ENCODE results near the gene NCKAP1.
A peak's percentile ranks its signal among the peaks of the same experiment; 100 is the strongest.
"Not testable (repeated sequence)": the region's sequence is repeated elsewhere in the genome, so short reads cannot be mapped to it uniquely, and the experiment has no call there.

The NCKAP1 gene

DNA sequence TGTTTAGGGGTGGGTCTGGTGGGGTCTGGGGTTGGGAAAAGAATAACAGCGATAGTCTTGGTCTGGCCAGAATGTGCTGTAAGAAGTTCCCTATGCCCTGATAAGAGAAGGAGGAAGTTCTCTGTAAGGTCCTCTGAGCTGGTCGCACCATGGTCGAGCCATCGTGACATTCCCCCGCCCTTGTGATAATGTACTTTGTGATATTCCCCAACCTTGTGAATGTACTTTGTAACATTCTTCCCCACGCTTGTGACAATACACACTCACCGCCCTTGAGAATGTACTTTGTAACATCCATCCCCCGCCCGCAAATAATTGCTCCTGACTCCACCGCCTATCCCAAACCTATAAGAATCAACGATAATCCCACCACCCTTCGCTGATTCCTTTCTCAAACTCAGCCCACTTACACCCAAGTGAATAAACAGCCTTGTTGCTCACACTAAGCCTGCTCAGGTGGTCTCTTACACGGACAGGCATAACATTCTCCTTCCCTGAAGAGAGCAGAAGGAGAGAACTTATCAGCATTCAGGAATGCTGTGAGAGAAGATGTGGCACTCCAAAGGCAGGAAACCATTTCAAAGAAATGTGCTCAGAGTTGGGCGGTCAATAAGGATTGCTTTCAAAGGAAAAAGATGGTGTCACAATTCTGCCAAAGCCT, 22.4 kb upstream of the NCKAP1 start:
- Histone ChIP-seq H3K4me1 (ENCODE audit: control insufficient read depth, insufficient read depth, low read length) (peaks cover 19% of the 10 kb centered on the region), H3K9me3 (replicated peaks; ENCODE audit: low read length) (no peaks in the 10 kb centered on the region), H3K27me3 (ENCODE audit: control insufficient read depth, insufficient read depth, low read length) (no peaks in the 10 kb centered on the region), H3K4me3 (ENCODE audit: low read length) (no peak overlapping the region), H3K9ac (ENCODE audit: low read depth, low read length) (no peak overlapping the region), H3K36me3 (ENCODE audit: insufficient read depth, low read length) (no peaks in the 10 kb centered on the region), H3K4me2 (ENCODE audit: low read length) (no peak overlapping the region)

GRCh38 chr2:183059561-183059960, 21.3 kb upstream of the NCKAP1 start:
- H3K36me3 ChIP-seq (ENCODE audit: insufficient read depth, low read length): no peaks in the 10 kb centered on the region
- peak overlapping the region; percentile 37 for H3K4me2 ChIP-seq (ENCODE audit: low read length)
- no peaks in the 10 kb centered on the region for H3K9me3 ChIP-seq (replicated peaks; ENCODE audit: low read length)
- H3K4me3 ChIP-seq (ENCODE audit: low read length): no peak overlapping the region
- H3K4me1 ChIP-seq (ENCODE audit: control insufficient read depth, insufficient read depth, low read length): peaks cover 19% of the 10 kb centered on the region
- H3K9ac ChIP-seq (ENCODE audit: low read depth, low read length): no peak overlapping the region
- H3K27me3 ChIP-seq (ENCODE audit: control insufficient read depth, insufficient read depth, low read length): no peaks in the 10 kb centered on the region

- Histone ChIP-seq H3K9me3 (replicated peaks; ENCODE audit: low read length) (no peaks in the 10 kb centered on the region), H3K4me3 (ENCODE audit: low read length) (no peak overlapping the region), H3K4me2 (ENCODE audit: low read length) (no peak overlapping the region), H3K27me3 (ENCODE audit: control insufficient read depth, insufficient read depth, low read length) (no peaks in the 10 kb centered on the region), H3K9ac (ENCODE audit: low read depth, low read length) (no peak overlapping the region), H3K36me3 (ENCODE audit: insufficient read depth, low read length) (no peaks in the 10 kb centered on the region), H3K4me1 (ENCODE audit: control insufficient read depth, insufficient read depth, low read length) (peaks cover 11% of the 10 kb centered on the region)
Measured at GRCh38 chr2:183057333-183057985, 19.2 kb upstream of the NCKAP1 start.

- Histone ChIP-seq H3K9me3 (replicated peaks; ENCODE audit: low read length) (no peaks in the 10 kb centered on the region), H3K36me3 (ENCODE audit: insufficient read depth, low read length) (no peaks in the 10 kb centered on the region)
Measured at GRCh38 chr2:183049420-183049819, 11.2 kb upstream of the NCKAP1 start.

DNA sequence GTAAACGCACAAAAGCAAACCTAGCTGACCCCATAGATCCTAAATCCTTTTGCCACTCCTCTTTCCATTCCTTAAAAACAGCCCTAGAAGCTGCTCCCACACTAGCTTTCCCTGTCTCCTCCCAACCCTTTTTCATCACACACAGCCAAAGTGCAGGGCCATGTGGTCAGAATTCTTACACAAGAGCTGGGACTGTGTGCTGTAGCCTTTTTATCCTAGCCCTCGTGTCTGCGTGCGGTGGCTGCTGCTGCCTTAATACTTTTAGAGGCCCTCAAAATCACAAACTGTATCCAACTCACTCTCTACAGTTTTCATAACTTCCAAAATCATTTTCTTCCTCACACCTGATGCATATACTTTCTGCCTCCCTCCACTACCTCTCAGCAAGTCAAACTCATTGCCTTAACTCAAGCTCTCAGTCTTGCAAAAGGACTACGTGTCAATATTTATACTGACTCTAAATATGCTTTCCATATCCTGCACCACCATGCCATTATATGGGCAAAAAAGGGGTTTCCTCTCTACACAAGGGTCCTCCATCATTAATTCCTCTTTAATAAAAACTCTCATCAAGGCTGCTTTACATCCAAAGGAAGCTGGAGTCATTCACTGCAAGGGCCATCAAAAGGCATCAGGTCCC, 9.3 kb upstream of the NCKAP1 start:
- H3K27me3 ChIP-seq (ENCODE audit: control insufficient read depth, insufficient read depth, low read length); H3K4me3 ChIP-seq (ENCODE audit: low read length); H3K4me1 ChIP-seq (ENCODE audit: control insufficient read depth, insufficient read depth, low read length); H3K4me2 ChIP-seq (ENCODE audit: low read length); H3K36me3 ChIP-seq (ENCODE audit: insufficient read depth, low read length); H3K9ac ChIP-seq (ENCODE audit: low read depth, low read length); H3K9me3 ChIP-seq (replicated peaks; ENCODE audit: low read length): not testable (repeated sequence)

More at GRCh38 chr2:183049420-183049819, 11.2 kb upstream of the NCKAP1 start:
- H3K27me3 ChIP-seq (ENCODE audit: control insufficient read depth, insufficient read depth, low read length): peaks cover 5% of the 10 kb centered on the region
- H3K4me3 ChIP-seq (ENCODE audit: low read length): no peak overlapping the region
- H3K4me1 ChIP-seq (ENCODE audit: control insufficient read depth, insufficient read depth, low read length): no peaks in the 10 kb centered on the region
- H3K9ac ChIP-seq (ENCODE audit: low read depth, low read length): no peak overlapping the region
- no peak overlapping the region for H3K4me2 ChIP-seq (ENCODE audit: low read length)

GRCh38 chr2:183043580-183043979, 5.3 kb upstream of the NCKAP1 start:
- H3K9me3 ChIP-seq (replicated peaks; ENCODE audit: low read length); H3K4me2 ChIP-seq (ENCODE audit: low read length); H3K4me1 ChIP-seq (ENCODE audit: control insufficient read depth, insufficient read depth, low read length); H3K27me3 ChIP-seq (ENCODE audit: control insufficient read depth, insufficient read depth, low read length); H3K36me3 ChIP-seq (ENCODE audit: insufficient read depth, low read length); H3K9ac ChIP-seq (ENCODE audit: low read depth, low read length); H3K4me3 ChIP-seq (ENCODE audit: low read length): not testable (repeated sequence)

- no peak overlapping the region for H3K9ac ChIP-seq (ENCODE audit: low read depth, low read length)
- H3K4me1 ChIP-seq (ENCODE audit: control insufficient read depth, insufficient read depth, low read length): peaks cover 2% of the 10 kb centered on the region
- H3K36me3 ChIP-seq (ENCODE audit: insufficient read depth, low read length): no peaks in the 10 kb centered on the region
- H3K4me3 ChIP-seq (ENCODE audit: low read length): no peak overlapping the region
- no peak overlapping the region for H3K4me2 ChIP-seq (ENCODE audit: low read length)
- H3K27me3 ChIP-seq (ENCODE audit: control insufficient read depth, insufficient read depth, low read length): no peaks in the 10 kb centered on the region
- H3K9me3 ChIP-seq (replicated peaks; ENCODE audit: low read length): no peaks in the 10 kb centered on the region
Measured at GRCh38 chr2:183040604-183041003, 2.3 kb upstream of the NCKAP1 start.

DNA sequence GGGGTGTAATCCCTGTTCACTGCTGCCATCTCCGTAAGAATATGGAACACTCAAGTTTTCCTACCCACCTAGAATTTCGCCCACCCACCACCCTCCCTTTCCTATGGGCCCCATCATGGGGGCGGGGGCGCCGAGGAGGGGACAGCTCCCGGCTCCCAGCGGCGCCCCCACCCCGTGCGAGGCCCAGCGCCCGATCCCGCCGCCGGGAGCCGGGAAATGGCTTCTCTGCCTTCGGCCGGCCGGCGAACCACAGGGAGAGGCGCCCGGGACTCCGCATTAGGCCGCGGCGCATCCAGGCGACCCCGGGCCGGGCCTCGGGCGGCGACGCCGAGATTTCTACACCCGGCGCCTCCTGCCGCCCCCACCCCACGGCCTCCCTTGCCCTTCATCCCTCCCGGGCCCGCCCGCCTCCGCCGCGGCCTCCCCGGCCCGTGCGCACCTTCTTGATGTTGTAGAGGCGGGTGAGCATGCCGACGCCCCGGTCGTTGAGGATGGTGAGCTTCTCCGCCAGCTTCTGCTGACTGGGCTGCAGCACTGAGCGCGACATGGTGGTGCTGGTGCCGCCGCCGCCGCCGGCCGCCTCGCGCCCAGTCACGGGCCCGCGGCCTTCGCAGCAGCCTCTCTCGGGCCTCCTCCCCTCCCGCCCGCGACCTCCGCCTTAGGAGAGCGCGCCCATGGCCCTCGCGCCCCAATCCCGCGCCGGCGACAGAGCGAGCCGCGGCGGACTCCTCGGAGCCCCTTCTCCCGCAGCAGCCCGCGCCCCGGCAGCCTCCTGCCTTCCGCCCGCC, 510 bp downstream of the NCKAP1 start:
- H3K27me3 ChIP-seq (ENCODE audit: control insufficient read depth, insufficient read depth, low read length): no peaks in the 10 kb centered on the region

DNA sequence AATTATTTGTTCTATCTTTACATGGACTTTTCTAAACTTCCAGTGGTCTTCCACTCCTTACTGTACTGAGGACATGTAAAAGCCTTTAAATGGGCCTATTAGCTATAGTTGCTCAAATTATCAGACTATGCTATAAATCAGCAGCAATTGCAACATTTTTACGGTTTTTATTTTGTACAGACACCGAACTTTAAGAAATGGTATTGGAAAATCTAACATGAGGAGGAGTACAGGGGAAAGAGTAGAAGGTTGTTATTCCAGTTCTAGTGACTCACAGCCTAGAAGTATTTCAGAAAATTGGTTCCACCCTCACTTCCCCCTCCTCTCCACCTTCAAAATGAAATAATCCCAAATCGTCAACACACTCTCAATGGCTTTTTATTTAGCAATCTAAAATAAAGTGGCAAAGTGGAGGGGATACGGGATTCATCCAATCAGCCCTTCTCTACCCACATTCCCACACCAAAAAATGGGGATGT, 1.1 kb downstream of the NCKAP1 start:
- Histone ChIP-seq H3K27me3 (ENCODE audit: control insufficient read depth, insufficient read depth, low read length) (no peaks in the 10 kb centered on the region), H3K9ac (ENCODE audit: low read depth, low read length) (peak overlapping the region; percentile 92), H3K36me3 (ENCODE audit: insufficient read depth, low read length) (no peaks in the 10 kb centered on the region), H3K4me1 (ENCODE audit: control insufficient read depth, insufficient read depth, low read length) (peaks cover 34% of the 10 kb centered on the region), H3K9me3 (replicated peaks; ENCODE audit: low read length) (no peaks in the 10 kb centered on the region), H3K4me2 (ENCODE audit: low read length) (peak overlapping the region; percentile 82), H3K4me3 (ENCODE audit: low read length) (peak overlapping the region; percentile 78)

More for the DNA sequence above, 510 bp downstream of the NCKAP1 start:
- peaks cover 28% of the 10 kb centered on the region for H3K4me1 ChIP-seq (ENCODE audit: control insufficient read depth, insufficient read depth, low read length)
- H3K4me2 ChIP-seq (ENCODE audit: low read length): peak overlapping the region; percentile 82
- H3K9me3 ChIP-seq (replicated peaks; ENCODE audit: low read length): no peaks in the 10 kb centered on the region
- peak overlapping the region; percentile 78 for H3K4me3 ChIP-seq (ENCODE audit: low read length)
- H3K9ac ChIP-seq (ENCODE audit: low read depth, low read length): peak overlapping the region; percentile 92
- no peaks in the 10 kb centered on the region for H3K36me3 ChIP-seq (ENCODE audit: insufficient read depth, low read length)

DNA sequence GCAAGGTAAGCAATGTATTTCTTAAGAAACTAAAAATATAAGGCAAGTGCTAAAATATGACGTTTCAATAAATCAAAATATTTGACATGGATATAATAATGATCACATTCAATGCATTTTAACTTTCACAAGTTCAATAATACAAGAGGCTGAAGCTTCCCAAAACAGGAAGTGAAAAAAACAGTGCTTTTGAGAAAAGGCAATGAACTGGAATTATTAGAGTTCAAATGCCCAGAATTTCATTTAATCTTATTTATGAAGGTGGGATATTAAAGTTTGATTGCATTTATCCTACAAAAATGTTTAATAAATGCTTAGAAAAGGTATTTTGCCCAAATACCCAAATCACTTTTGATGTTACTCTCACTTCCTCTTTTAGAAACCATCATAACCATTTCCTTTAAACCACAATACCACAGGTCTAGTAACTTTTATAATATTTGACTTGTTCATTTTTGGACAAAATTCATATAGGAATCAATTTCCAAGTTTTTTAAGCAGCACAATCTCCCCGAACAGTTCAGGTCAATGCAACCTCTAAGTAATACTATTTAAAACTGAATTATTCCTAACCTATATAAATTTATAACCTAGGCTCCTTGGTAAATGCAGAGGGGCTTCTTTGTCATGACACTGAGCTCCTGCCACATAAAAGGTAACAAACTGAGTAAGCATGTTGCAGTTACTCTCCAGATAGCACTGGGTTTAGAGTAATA, 2.1 kb downstream of the NCKAP1 start:
- H3K4me3 ChIP-seq (ENCODE audit: low read length): peak overlapping the region; percentile 78

More for the DNA sequence above, 2.1 kb downstream of the NCKAP1 start:
- H3K9me3 ChIP-seq (replicated peaks; ENCODE audit: low read length): no peaks in the 10 kb centered on the region
- peak overlapping the region; percentile 92 for H3K9ac ChIP-seq (ENCODE audit: low read depth, low read length)
- peaks cover 44% of the 10 kb centered on the region for H3K4me1 ChIP-seq (ENCODE audit: control insufficient read depth, insufficient read depth, low read length)
- H3K27me3 ChIP-seq (ENCODE audit: control insufficient read depth, insufficient read depth, low read length): no peaks in the 10 kb centered on the region
- peak overlapping the region; percentile 82 for H3K4me2 ChIP-seq (ENCODE audit: low read length)
- H3K36me3 ChIP-seq (ENCODE audit: insufficient read depth, low read length): no peaks in the 10 kb centered on the region

All from skeletal muscle satellite cell (primary cell).